ENCODE data around the gene TXNRD1.

GRCh38 chr12:104350211-104351056, 134.9 kb downstream of the TXNRD1 start:
- TF ChIP-seq POLR2A (IDR thresholded peaks at IDR 0.05): no peak
- TF ChIP-seq, protein P1, sequence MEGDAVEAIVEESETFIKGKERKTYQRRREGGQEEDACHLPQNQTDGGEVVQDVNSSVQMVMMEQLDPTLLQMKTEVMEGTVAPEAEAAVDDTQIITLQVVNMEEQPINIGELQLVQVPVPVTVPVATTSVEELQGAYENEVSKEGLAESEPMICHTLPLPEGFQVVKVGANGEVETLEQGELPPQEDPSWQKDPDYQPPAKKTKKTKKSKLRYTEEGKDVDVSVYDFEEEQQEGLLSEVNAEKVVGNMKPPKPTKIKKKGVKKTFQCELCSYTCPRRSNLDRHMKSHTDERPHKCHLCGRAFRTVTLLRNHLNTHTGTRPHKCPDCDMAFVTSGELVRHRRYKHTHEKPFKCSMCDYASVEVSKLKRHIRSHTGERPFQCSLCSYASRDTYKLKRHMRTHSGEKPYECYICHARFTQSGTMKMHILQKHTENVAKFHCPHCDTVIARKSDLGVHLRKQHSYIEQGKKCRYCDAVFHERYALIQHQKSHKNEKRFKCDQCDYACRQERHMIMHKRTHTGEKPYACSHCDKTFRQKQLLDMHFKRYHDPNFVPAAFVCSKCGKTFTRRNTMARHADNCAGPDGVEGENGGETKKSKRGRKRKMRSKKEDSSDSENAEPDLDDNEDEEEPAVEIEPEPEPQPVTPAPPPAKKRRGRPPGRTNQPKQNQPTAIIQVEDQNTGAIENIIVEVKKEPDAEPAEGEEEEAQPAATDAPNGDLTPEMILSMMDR (IDR thresholded peaks at IDR 0.05): no peak

Data from body of pancreas (tissue), 4 donors.